ENCODE measurements around the gene CACTIN.

GRCh38 chr19:3631053-3631861, 4.7 kb upstream of the CACTIN start:
- TF ChIP-seq POLR2A (IDR thresholded peaks at IDR 0.05; ENCODE audit: low read depth, low read length), result no peak
- no peak for TF ChIP-seq POLR2AphosphoS5 (IDR thresholded peaks at IDR 0.05; ENCODE audit: low read depth, low read length)
